Heart left ventricle (tissue), 16 donors: ENCODE measurements around the gene SFN. TPM values are rescaled to one million over a fixed set of nuclear protein-coding genes. Genes with fewer than 3 reads are reported as not detected.
A peak's percentile ranks its signal among the peaks of the same experiment; 100 is the strongest.
"Not testable (repeated sequence)": the region's sequence is repeated elsewhere in the genome, so short reads cannot be mapped to it uniquely, and the experiment has no call there.

Experiments used
- ATAC-seq, 4 donors: fragments of 200-7000 bp; cut with Tn5 transposase; one replicate each; pipeline ENCODE4 v1.9.1; 2020 to 2022; ENCODE audit warnings: moderate library complexity in 4 of 4, mild to moderate bottlenecking in 3 of 4, moderate number of reproducible peaks in 1 of 4
- DNase-seq, 5 donors: peaks; one replicate each; pipeline ENCODE4 v3.0.0-alpha.2; 2020
- H3K27ac ChIP-seq, 12 donors: fragments of 200-600 bp; sonication (generic) in 4 of 12; one replicate each; pipeline versions ENCODE4 v1.5.0 to v1.8.0; 2016 to 2022; ENCODE audit warnings: mild to moderate bottlenecking in 2 of 12
- H3K27me3 ChIP-seq, 9 donors: fragments of 200-600 bp; sonication (generic) in 2 of 9; one replicate each; pipeline versions ENCODE4 v1.5.1 to v1.8.0; 2016 to 2022; ENCODE audit warnings: mild to moderate bottlenecking in 3 of 9
- H3K36me3 ChIP-seq, 9 donors: fragments of 200-600 bp; sonication (generic) in 2 of 9; one replicate each; pipeline versions ENCODE4 v1.5.0 to v1.8.0; 2018 to 2022; ENCODE audit warnings: mild to moderate bottlenecking in 2 of 9
- H3K4me1 ChIP-seq, 12 donors: fragments of 200-600 bp; sonication (generic) in 4 of 12; one replicate each; pipeline versions ENCODE4 v1.5.0 to v1.8.0; 2016 to 2022; ENCODE audit warnings: mild to moderate bottlenecking in 3 of 12
- H3K4me3 ChIP-seq, 12 donors: fragments of 200-600 bp; sonication (generic) in 4 of 12; one replicate each; pipeline versions ENCODE4 v1.5.0 to v1.8.0; 2017 to 2022; ENCODE audit warnings: mild to moderate bottlenecking in 9 of 12, moderate library complexity in 4 of 12
- H3K9me3 ChIP-seq, 12 donors: fragments of 200-600 bp; sonication (generic) in 4 of 12; one replicate each; pipeline versions ENCODE4 v1.5.0 to v1.8.0; 2016 to 2022; ENCODE audit warnings: mild to moderate bottlenecking in 1 of 12
- CTCF ChIP-seq, 12 donors: fragments of 200-600 bp; sonication (generic) in 4 of 12; IDR thresholded peaks; one replicate each; pipeline versions ENCODE4 v1.5.0 to v1.8.0; 2018 to 2022; ENCODE audit warnings: antibody characterized with exemption in 12 of 12, mild to moderate bottlenecking in 5 of 12
- POLR2A ChIP-seq, 2 donors: fragments of 450-650 bp; IDR thresholded peaks; one replicate each; pipeline ENCODE4 v1.6.1; 2017; ENCODE audit warnings: antibody characterized with exemption in 2 of 2, mild to moderate bottlenecking in 2 of 2, moderate library complexity in 2 of 2
- WGBS, 4 donors: extraction: QIAGEN DNeasy Blood & Tissue Kit in 2 of 4; methylation state at CpG; one replicate each; pipeline versions ENCODE4 v1.1.5 to v1.1.7; 2013 to 2018; 5-methylcytosine and 5-hydroxymethylcytosine counted together
- intact Hi-C, 10 donors: fragments of 100-400 bp; cut with DNase I; formaldehyde crosslinking; loops; one replicate each; pipeline versions ENCODE4 v1.11.1 to v1.14.2; 2022
- polyA plus RNA-seq, 2 donors: library from polyadenylated mRNA; stranded (reverse); fragments of 200-250 nt; gene quantifications; one replicate each; pipeline ENCODE4 v1.2.3, GENCODE V29; 2013
- total RNA-seq, 9 donors: library from RNA; depleted of rRNA in 2 of 9; stranded (reverse); fragments of >200 nt in 2 of 9; fragmentation: NEBNext Ultra II Directional in 3 of 9; extraction: Animal tissue kit (Norgen Biotek cat#: 25700) in 3 of 9; gene quantifications; one replicate each; pipeline versions ENCODE4 v1.1.0 to v1.2.4, GENCODE V29; 2016 to 2023
- donor health status: ischemic (EF 13 %, LVEDD 7.1; RV severe dilation, severe dysfunction).
- donor health status: healthy with polysubstance abuse.
- donor health status: DM: no; HTN: yes; CAD: no.
- donor health status: DM: no; HTN: no; CAD: no.
- donor health status: ischemic (EF 25% LVEDD 6.9; RV normal size, moderate dysfunction).
- donor health status: ischemic (EF 25% LVEDD 5.7; RV mildly dilated, moderate dysfunction).
- donor health status: healthy.
- donor health status: DM: yes; HTN: yes; CAD: no.
- donor health status: ischemic (EF 35%, LVEDD 5.7; RV mildly dilated, moderate dysfunction).
- donor health status: nonischemic (EF 11% LVEDD 7.7; RV severe dilation, severe dysfunction).
- donor health status: DM: yes; HTN: yes; CAD: no.
- donor health status: PGD.
- donor health status: ischemic (EF 29% LVEDD 5.4; RV normal size, mild dysfunction).
- donor health status: nonischemic (EF 23%, LVEDD 6.1; RV moderate dilation, normal function).

The SFN gene
- total and polyA plus RNA-seq, 11 donors, result 0.11 to 0.42 (median 0.31) TPM; not detected in 7

GRCh38 chr1:26831059-26831458, 31.9 kb upstream of the SFN start:
- ATAC-seq (no peak), DNase-seq (no peak)
- Histone ChIP-seq H3K36me3 (peaks cover 0 to 56% (median 42%) of the 10 kb centered on the region in 9 donors), H3K9me3 (no peaks in the 10 kb centered on the region), H3K4me3 (no peak overlapping the region), H3K4me1 (peaks cover 8 to 60% (median 26%) of the 10 kb centered on the region in 12 donors), H3K27ac (no peak overlapping the region), H3K27me3 (no peaks in the 10 kb centered on the region)
- TF ChIP-seq POLR2A (IDR thresholded peaks at IDR 0.05), result no peak
- WGBS, 4 donors, result 93 to 96% (median 95%) methylated on average over 3 of the region's 3 CpGs
- intact Hi-C loops, result no loop called here

- Histone ChIP-seq H3K36me3 (peaks cover 0 to 59% (median 45%) of the 10 kb centered on the region in 9 donors), H3K9me3 (no peaks in the 10 kb centered on the region), H3K4me1 (peaks cover 7 to 58% (median 24%) of the 10 kb centered on the region in 12 donors), H3K4me3 (no peak overlapping the region), H3K27me3 (no peaks in the 10 kb centered on the region), H3K27ac (peak overlapping the region in 1 of 12 donors; percentile 12)
- WGBS, 4 donors, result 72 to 82% (median 77%) methylated on average over 3 of the region's 3 CpGs
- DNase-seq (no peak), ATAC-seq (no peak)
- intact Hi-C loops, result no loop called here
- no peak for TF ChIP-seq CTCF (IDR thresholded peaks at IDR 0.05)
- TF ChIP-seq POLR2A (IDR thresholded peaks at IDR 0.05), result no peak
Observed at GRCh38 chr1:26831546-26832248, 31.3 kb upstream of the SFN start.

GRCh38 chr1:26832249-26832960, 30.5 kb upstream of the SFN start:
- peaks cover 0 to 60% (median 45%) of the 10 kb centered on the region in 9 donors for H3K36me3 ChIP-seq
- H3K27me3 ChIP-seq, result no peaks in the 10 kb centered on the region
- TF ChIP-seq CTCF (IDR thresholded peaks at IDR 0.05) (no peak), POLR2A (IDR thresholded peaks at IDR 0.05) (no peak)
- H3K4me3 ChIP-seq, result peak overlapping the region in 1 of 12 donors; percentile 13
- WGBS, 4 donors, result 90 to 93% (median 92%) methylated on average over 16 of the region's 16 CpGs
- H3K4me1 ChIP-seq, result peaks cover 7 to 57% (median 23%) of the 10 kb centered on the region in 12 donors
- H3K9me3 ChIP-seq, result no peaks in the 10 kb centered on the region
- intact Hi-C loops, result no loop called here
- peak overlapping the region in 1 of 12 donors; percentile 81 for H3K27ac ChIP-seq
- ATAC-seq (no peak), DNase-seq (no peak)

GRCh38 chr1:26833432-26834405, 29.2 kb upstream of the SFN start:
- 83 to 92% (median 86%) methylated on average over 18 to 23 of the region's 23 CpGs for WGBS, 4 donors
- ATAC-seq (peak in 2 of 4 donors; percentile 44 to 65), DNase-seq (peak in 4 of 5 donors; percentile 40 to 72 (median 60))
- peak overlapping the region in 1 of 12 donors; percentile 81 for H3K27ac ChIP-seq
- intact Hi-C loops, result no loop called here
- TF ChIP-seq CTCF (IDR thresholded peaks at IDR 0.05) (no peak), POLR2A (IDR thresholded peaks at IDR 0.05) (no peak)
- no peaks in the 10 kb centered on the region for H3K27me3 ChIP-seq
- H3K9me3 ChIP-seq, result no peaks in the 10 kb centered on the region
- H3K4me1 ChIP-seq, result peaks cover 0 to 51% (median 12%) of the 10 kb centered on the region in 12 donors
- H3K4me3 ChIP-seq, result peak overlapping the region in 1 of 12 donors; percentile 13
- H3K36me3 ChIP-seq, result peaks cover 0 to 70% (median 55%) of the 10 kb centered on the region in 9 donors

GRCh38 chr1:26837665-26838064, 25.3 kb upstream of the SFN start:
- H3K9me3 ChIP-seq, H3K4me3 ChIP-seq, DNase-seq, H3K27me3 ChIP-seq, H3K27ac ChIP-seq, intact Hi-C loops, ATAC-seq: not testable (repeated sequence)
- Histone ChIP-seq H3K36me3 (peaks cover 0 to 92% (median 78%) of the 10 kb centered on the region in 9 donors), H3K4me1 (peaks cover 0 to 35% (median 0%) of the 10 kb centered on the region in 12 donors)
- 89 to 95% (median 93%) methylated on average over 5 of the region's 5 CpGs for WGBS, 4 donors
